Prostate gland (tissue), 1 donor: ENCODE measurements around the gene MARCHF2.

ENCODE experiments used
- POLR2A ChIP-seq: fragments of 450-650 bp; IDR thresholded peaks from one replicate; pipeline ENCODE4 v1.6.1; 2016; ENCODE audit warnings: antibody characterized with exemption, mild to moderate bottlenecking
- POLR2AphosphoS5 ChIP-seq: sonication (generic); formaldehyde crosslinking; IDR thresholded peaks from one replicate; pipeline ENCODE4 v1.6.1; 2017; ENCODE audit warnings: antibody characterized with exemption

- no peak for TF ChIP-seq POLR2A
- TF ChIP-seq POLR2AphosphoS5: no peak
Measured at GRCh38 chr19:8430650-8431049, 17.5 kb downstream of the MARCHF2 start.
